ENCODE results near the gene TMEM203.

TMEM203 gene

GRCh38 chr9:137168573-137168903 is 36.9 kb downstream of the TMEM203 start:
- H3K27me3 ChIP-seq (ENCODE audit: insufficient read depth, poor library complexity, severe bottlenecking): peaks cover 27% of the 10 kb centered on the region

DNA sequence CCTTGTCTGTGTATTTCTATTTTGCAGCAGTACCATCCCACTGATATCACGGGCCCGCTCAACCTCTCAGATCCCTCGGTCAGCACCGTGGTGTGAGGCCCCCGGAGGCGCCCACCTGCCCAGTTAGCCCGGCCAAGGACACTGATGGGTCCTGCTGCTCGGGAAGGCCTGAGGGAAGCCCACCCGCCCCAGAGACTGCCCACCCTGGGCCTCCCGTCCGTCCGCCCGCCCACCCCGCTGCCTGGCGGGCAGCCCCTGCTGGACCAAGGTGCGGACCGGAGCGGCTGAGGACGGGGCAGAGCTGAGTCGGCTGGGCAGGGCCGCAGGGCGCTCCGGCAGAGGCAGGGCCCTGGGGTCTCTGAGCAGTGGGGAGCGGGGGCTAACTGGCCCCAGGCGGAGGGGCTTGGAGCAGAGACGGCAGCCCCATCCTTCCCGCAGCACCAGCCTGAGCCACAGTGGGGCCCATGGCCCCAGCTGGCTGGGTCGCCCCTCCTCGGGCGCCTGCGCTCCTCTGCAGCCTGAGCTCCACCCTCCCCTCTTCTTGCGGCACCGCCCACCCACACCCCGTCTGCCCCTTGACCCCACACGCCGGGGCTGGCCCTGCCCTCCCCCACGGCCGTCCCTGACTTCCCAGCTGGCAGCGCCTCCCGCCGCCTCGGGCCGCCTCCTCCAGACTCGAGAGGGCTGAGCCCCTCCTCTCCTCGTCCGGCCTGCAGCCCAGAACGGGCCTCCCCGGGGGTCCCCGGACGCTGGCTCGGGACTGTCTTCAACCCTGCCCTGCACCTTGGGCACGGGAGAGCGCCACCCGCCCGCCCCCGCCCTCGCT is 37.5 kb downstream of the TMEM203 start:
- no peak for DNase-seq (ENCODE audit: low read depth in 1 of 2, low spot score in 1 of 2)
- Histone ChIP-seq H3K27me3 (ENCODE audit: insufficient read depth, poor library complexity, severe bottlenecking) (peaks cover 32% of the 10 kb centered on the region), H3K4me3 (replicated peaks; ENCODE audit: insufficient read depth, low read length) (peak overlapping the region; percentile 28), H3K27ac (replicated peaks) (no peak overlapping the region)
- TF ChIP-seq, protein P1, sequence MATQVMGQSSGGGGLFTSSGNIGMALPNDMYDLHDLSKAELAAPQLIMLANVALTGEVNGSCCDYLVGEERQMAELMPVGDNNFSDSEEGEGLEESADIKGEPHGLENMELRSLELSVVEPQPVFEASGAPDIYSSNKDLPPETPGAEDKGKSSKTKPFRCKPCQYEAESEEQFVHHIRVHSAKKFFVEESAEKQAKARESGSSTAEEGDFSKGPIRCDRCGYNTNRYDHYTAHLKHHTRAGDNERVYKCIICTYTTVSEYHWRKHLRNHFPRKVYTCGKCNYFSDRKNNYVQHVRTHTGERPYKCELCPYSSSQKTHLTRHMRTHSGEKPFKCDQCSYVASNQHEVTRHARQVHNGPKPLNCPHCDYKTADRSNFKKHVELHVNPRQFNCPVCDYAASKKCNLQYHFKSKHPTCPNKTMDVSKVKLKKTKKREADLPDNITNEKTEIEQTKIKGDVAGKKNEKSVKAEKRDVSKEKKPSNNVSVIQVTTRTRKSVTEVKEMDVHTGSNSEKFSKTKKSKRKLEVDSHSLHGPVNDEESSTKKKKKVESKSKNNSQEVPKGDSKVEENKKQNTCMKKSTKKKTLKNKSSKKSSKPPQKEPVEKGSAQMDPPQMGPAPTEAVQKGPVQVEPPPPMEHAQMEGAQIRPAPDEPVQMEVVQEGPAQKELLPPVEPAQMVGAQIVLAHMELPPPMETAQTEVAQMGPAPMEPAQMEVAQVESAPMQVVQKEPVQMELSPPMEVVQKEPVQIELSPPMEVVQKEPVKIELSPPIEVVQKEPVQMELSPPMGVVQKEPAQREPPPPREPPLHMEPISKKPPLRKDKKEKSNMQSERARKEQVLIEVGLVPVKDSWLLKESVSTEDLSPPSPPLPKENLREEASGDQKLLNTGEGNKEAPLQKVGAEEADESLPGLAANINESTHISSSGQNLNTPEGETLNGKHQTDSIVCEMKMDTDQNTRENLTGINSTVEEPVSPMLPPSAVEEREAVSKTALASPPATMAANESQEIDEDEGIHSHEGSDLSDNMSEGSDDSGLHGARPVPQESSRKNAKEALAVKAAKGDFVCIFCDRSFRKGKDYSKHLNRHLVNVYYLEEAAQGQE (IDR thresholded peaks at IDR 0.05; ENCODE audit: insufficient replicate concordance, low read depth): no peak

More at GRCh38 chr9:137168573-137168903, 36.9 kb downstream of the TMEM203 start:
- TF ChIP-seq GABPA (IDR thresholded peaks at IDR 0.05; ENCODE audit: low read depth): no peak
- TF ChIP-seq, protein P1 (IDR thresholded peaks at IDR 0.05; ENCODE audit: insufficient replicate concordance, low read depth): no peak
- no peak for TF ChIP-seq SPI1 (IDR thresholded peaks at IDR 0.05; ENCODE audit: borderline replicate concordance, low read depth)
- TF ChIP-seq POLR2AphosphoS5 (IDR thresholded peaks at IDR 0.05; ENCODE audit: low read depth): no peak; the same call in 1 of the 2 replicates
- TF ChIP-seq, protein P2, sequence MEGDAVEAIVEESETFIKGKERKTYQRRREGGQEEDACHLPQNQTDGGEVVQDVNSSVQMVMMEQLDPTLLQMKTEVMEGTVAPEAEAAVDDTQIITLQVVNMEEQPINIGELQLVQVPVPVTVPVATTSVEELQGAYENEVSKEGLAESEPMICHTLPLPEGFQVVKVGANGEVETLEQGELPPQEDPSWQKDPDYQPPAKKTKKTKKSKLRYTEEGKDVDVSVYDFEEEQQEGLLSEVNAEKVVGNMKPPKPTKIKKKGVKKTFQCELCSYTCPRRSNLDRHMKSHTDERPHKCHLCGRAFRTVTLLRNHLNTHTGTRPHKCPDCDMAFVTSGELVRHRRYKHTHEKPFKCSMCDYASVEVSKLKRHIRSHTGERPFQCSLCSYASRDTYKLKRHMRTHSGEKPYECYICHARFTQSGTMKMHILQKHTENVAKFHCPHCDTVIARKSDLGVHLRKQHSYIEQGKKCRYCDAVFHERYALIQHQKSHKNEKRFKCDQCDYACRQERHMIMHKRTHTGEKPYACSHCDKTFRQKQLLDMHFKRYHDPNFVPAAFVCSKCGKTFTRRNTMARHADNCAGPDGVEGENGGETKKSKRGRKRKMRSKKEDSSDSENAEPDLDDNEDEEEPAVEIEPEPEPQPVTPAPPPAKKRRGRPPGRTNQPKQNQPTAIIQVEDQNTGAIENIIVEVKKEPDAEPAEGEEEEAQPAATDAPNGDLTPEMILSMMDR (IDR thresholded peaks at IDR 0.05; ENCODE audit: insufficient read depth, low read length): no peak
- no peak overlapping the region for H3K27ac ChIP-seq (replicated peaks)
- H3K4me3 ChIP-seq (replicated peaks; ENCODE audit: insufficient read depth, low read length): peak overlapping the region; percentile 28
- DNase-seq (ENCODE audit: low read depth in 1 of 2, low spot score in 1 of 2): peak in 1 of 2 experiments; percentile 10

- no peak for DNase-seq (ENCODE audit: low read depth in 1 of 2, low spot score in 1 of 2)
- TF ChIP-seq, protein P2 (IDR thresholded peaks at IDR 0.05; ENCODE audit: insufficient read depth, low read length): no peak
- TF ChIP-seq SPI1 (IDR thresholded peaks at IDR 0.05; ENCODE audit: borderline replicate concordance, low read depth) (no peak), POLR2AphosphoS5 (IDR thresholded peaks at IDR 0.05; ENCODE audit: low read depth) (no peak), GABPA (IDR thresholded peaks at IDR 0.05; ENCODE audit: low read depth) (no peak)
- no peak overlapping the region for H3K27ac ChIP-seq (replicated peaks)
- no peak overlapping the region for H3K4me3 ChIP-seq (replicated peaks; ENCODE audit: insufficient read depth, low read length)
- peaks cover 36% of the 10 kb centered on the region for H3K27me3 ChIP-seq (ENCODE audit: insufficient read depth, poor library complexity, severe bottlenecking)
Observed at GRCh38 chr9:137167277-137167746, 38.1 kb downstream of the TMEM203 start.

GRCh38 chr9:137166380-137167229 is 38.8 kb downstream of the TMEM203 start:
- Histone ChIP-seq H3K27ac (replicated peaks) (no peak overlapping the region), H3K27me3 (ENCODE audit: insufficient read depth, poor library complexity, severe bottlenecking) (peaks cover 41% of the 10 kb centered on the region)
- no peak for DNase-seq (ENCODE audit: low read depth in 1 of 2, low spot score in 1 of 2)

More at GRCh38 chr9:137166380-137167229, 38.8 kb downstream of the TMEM203 start:
- H3K4me3 ChIP-seq (replicated peaks; ENCODE audit: insufficient read depth, low read length): no peak overlapping the region
- TF ChIP-seq SPI1 (IDR thresholded peaks at IDR 0.05; ENCODE audit: borderline replicate concordance, low read depth): no peak
- TF ChIP-seq, protein P1 (IDR thresholded peaks at IDR 0.05; ENCODE audit: insufficient replicate concordance, low read depth): no peak
- TF ChIP-seq GABPA (IDR thresholded peaks at IDR 0.05; ENCODE audit: low read depth): no peak
- TF ChIP-seq, protein P2 (IDR thresholded peaks at IDR 0.05; ENCODE audit: insufficient read depth, low read length): no peak
- TF ChIP-seq POLR2AphosphoS5 (IDR thresholded peaks at IDR 0.05; ENCODE audit: low read depth): no peak

Measured in HL-60 (cell line).